ENCODE results near the gene SLC51B. TPM values are rescaled to one million over a fixed set of nuclear protein-coding genes. Genes with fewer than 3 reads are reported as not detected.

The SLC51B gene
- total RNA-seq, 2 experiments from 2014 or later = not detected

DNA sequence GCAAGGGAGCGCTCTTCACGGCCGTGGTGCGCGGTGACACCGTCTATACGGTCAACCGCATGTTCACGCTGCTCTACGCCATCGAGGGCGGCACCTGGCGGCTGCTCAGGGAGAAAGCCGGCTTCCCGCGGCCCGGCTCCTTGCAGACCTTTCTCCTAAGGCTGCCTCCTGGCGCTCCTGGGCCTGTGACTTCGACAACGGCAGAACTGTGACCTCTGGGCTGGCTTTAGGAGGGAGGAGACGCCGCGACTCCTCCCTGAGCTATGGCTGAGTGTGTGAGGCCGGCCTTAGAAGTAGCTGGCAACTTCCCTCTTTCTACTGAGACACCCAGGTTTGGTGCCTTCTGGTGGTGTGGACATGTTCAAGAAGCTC, 32.8 kb downstream of the SLC51B start:
- Histone ChIP-seq H3K9me2 (ENCODE audit: insufficient read depth, low read length) (no peaks in the 10 kb centered on the region), H3K4me3 (ENCODE audit: low read depth, low read length, poor library complexity, severe bottlenecking) (no peak overlapping the region), H3K27ac (ENCODE audit: low read depth, low read length, poor library complexity, severe bottlenecking) (no peak overlapping the region), H2AFZ (ENCODE audit: low read length) (no peak overlapping the region), H3K4me1 (ENCODE audit: insufficient read depth, low read length, poor library complexity, severe bottlenecking) (no peaks in the 10 kb centered on the region), H3K36me3 (ENCODE audit: insufficient read depth, low read length) (no peaks in the 10 kb centered on the region), H3K4me2 (ENCODE audit: low read length) (no peak overlapping the region), H4K20me1 (ENCODE audit: insufficient read depth, low read length) (no peaks in the 10 kb centered on the region), H3K79me2 (ENCODE audit: insufficient read depth, low read depth, low read length) (no peaks in the 10 kb centered on the region), H3K9me3 (ENCODE audit: low read length) (no peaks in the 10 kb centered on the region)
- ChIA-PET CTCF (ENCODE audit: unreplicated experiment) (no interaction called here), POLR2A (interaction anchor here (1.2 kb wide), 1 partner anchor 8 kb away, joined by 4 read pairs; no protein-coding TSS in a partner anchor)
- no TSS peak for BruUV-seq (replicated peaks)
- DNase-seq (ENCODE audit: low spot score) = no peak
- intact Hi-C loops (cut with micrococcal nuclease; ENCODE audit: unreplicated experiment) = no loop called here
- no peak for TF ChIP-seq EZH2phosphoT487 (IDR thresholded peaks at IDR 0.05; ENCODE audit: borderline replicate concordance, low read depth, low read length)
- TF ChIP-seq, protein P1, sequence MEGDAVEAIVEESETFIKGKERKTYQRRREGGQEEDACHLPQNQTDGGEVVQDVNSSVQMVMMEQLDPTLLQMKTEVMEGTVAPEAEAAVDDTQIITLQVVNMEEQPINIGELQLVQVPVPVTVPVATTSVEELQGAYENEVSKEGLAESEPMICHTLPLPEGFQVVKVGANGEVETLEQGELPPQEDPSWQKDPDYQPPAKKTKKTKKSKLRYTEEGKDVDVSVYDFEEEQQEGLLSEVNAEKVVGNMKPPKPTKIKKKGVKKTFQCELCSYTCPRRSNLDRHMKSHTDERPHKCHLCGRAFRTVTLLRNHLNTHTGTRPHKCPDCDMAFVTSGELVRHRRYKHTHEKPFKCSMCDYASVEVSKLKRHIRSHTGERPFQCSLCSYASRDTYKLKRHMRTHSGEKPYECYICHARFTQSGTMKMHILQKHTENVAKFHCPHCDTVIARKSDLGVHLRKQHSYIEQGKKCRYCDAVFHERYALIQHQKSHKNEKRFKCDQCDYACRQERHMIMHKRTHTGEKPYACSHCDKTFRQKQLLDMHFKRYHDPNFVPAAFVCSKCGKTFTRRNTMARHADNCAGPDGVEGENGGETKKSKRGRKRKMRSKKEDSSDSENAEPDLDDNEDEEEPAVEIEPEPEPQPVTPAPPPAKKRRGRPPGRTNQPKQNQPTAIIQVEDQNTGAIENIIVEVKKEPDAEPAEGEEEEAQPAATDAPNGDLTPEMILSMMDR (conservative IDR thresholded peaks at IDR 0.05; ENCODE audit: low read length) = no peak

DNA sequence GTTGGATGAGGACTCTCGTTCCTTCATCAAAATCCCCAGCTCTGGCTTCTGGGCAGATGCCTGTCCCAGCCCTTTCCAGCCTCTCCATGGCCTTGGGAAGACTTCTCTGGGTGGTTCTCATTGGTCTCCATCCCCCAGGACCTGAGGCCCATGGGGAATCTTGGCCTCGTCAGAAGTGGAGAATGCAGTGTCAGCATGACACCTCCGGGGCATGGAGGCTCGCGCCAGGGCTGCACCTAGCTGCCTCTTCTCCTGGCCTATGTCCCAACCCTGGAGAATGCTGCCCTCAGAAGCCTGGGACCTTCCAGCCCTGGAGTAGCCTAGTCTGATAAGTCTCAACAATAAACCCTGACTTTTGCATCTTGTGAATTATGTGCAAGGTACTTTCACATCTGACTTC, 34.4 kb downstream of the SLC51B start:
- Histone ChIP-seq H3K9me3 (ENCODE audit: low read length) (no peaks in the 10 kb centered on the region), H3K36me3 (ENCODE audit: insufficient read depth, low read length) (no peaks in the 10 kb centered on the region), H3K4me1 (ENCODE audit: insufficient read depth, low read length, poor library complexity, severe bottlenecking) (no peaks in the 10 kb centered on the region), H3K4me2 (ENCODE audit: low read length) (no peak overlapping the region), H2AFZ (ENCODE audit: low read length) (no peak overlapping the region), H3K27ac (ENCODE audit: low read depth, low read length, poor library complexity, severe bottlenecking) (no peak overlapping the region), H3K79me2 (ENCODE audit: insufficient read depth, low read depth, low read length) (no peaks in the 10 kb centered on the region), H3K4me3 (ENCODE audit: low read depth, low read length, poor library complexity, severe bottlenecking) (no peak overlapping the region), H3K9me2 (ENCODE audit: insufficient read depth, low read length) (no peaks in the 10 kb centered on the region), H4K20me1 (ENCODE audit: insufficient read depth, low read length) (no peaks in the 10 kb centered on the region)
- ChIA-PET CTCF (ENCODE audit: unreplicated experiment) (no interaction called here), POLR2A (interaction anchor here (1.0 kb wide), 1 partner anchor 16 kb away, joined by 3 read pairs; no protein-coding TSS in a partner anchor)
- no TSS peak for BruUV-seq (replicated peaks)
- intact Hi-C loops (cut with micrococcal nuclease; ENCODE audit: unreplicated experiment) = no loop called here
- TF ChIP-seq, protein P1 (conservative IDR thresholded peaks at IDR 0.05; ENCODE audit: low read length) = no peak
- TF ChIP-seq EZH2phosphoT487 (IDR thresholded peaks at IDR 0.05; ENCODE audit: borderline replicate concordance, low read depth, low read length) = no peak
- no peak for DNase-seq (ENCODE audit: low spot score)

DNA sequence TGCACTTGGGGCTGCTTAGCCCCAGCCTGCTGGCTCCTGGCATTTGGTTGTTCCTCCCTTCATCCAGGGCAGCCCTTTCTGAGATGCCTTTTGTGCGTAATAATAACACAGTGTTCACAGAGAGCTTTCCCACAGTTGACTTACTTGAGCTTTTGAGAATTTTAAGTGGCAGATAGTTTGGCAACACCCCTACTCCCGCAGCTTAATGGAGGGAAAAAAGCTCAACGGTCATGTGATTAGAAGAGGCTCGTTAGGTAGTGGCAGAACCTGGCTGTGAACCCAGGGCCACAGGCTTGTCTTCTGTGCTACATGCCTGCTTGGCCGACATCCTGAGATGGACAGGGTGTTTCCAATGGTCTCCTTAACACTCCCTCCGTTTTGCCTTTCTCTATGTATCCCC, 36.1 kb downstream of the SLC51B start:
- intact Hi-C loops (cut with micrococcal nuclease; ENCODE audit: unreplicated experiment) = no loop called here
- TF ChIP-seq, protein P1 (conservative IDR thresholded peaks at IDR 0.05; ENCODE audit: low read length) = no peak
- no peak for TF ChIP-seq EZH2phosphoT487 (IDR thresholded peaks at IDR 0.05; ENCODE audit: borderline replicate concordance, low read depth, low read length)
- Histone ChIP-seq H3K79me2 (ENCODE audit: insufficient read depth, low read depth, low read length) (no peaks in the 10 kb centered on the region), H3K36me3 (ENCODE audit: insufficient read depth, low read length) (no peaks in the 10 kb centered on the region), H4K20me1 (ENCODE audit: insufficient read depth, low read length) (no peaks in the 10 kb centered on the region), H2AFZ (ENCODE audit: low read length) (no peak overlapping the region), H3K4me1 (ENCODE audit: insufficient read depth, low read length, poor library complexity, severe bottlenecking) (no peaks in the 10 kb centered on the region), H3K9me3 (ENCODE audit: low read length) (no peaks in the 10 kb centered on the region), H3K4me2 (ENCODE audit: low read length) (no peak overlapping the region), H3K27ac (ENCODE audit: low read depth, low read length, poor library complexity, severe bottlenecking) (no peak overlapping the region), H3K9me2 (ENCODE audit: insufficient read depth, low read length) (no peaks in the 10 kb centered on the region), H3K4me3 (ENCODE audit: low read depth, low read length, poor library complexity, severe bottlenecking) (no peak overlapping the region)
- CTCF ChIA-PET (ENCODE audit: unreplicated experiment) = interaction anchor here (0.5 kb wide), 1 partner anchor 13 kb away, joined by 3 read pairs; no protein-coding TSS in a partner anchor
- no TSS peak for BruUV-seq (replicated peaks)
- POLR2A ChIA-PET = no interaction called here
- no peak for DNase-seq (ENCODE audit: low spot score)

Data from OCI-LY7 (cell line).